ENCODE measurements around the gene TEAD1. TPM values are rescaled to one million over a fixed set of nuclear protein-coding genes. Genes with fewer than 3 reads are reported as not detected.

TEAD1 gene
- total RNA-seq, 1 experiment from 2014 or later, result 106 TPM

GRCh38 chr11:12680246-12680939 lies 6.2 kb downstream of the TEAD1 start:
- Histone ChIP-seq H3K79me2 (ENCODE audit: low read depth) (peaks cover 97% of the 10 kb centered on the region), H3K9me3 (ENCODE audit: insufficient read depth, low read depth) (no peaks in the 10 kb centered on the region), H3K27me3 (ENCODE audit: insufficient read depth, low read depth) (no peaks in the 10 kb centered on the region), H3K4me2 (peak overlapping the region; percentile 94), H3K36me3 (ENCODE audit: low read depth) (no peaks in the 10 kb centered on the region), H3F3A (ENCODE audit: insufficient read depth, low read depth) (peaks cover 28% of the 10 kb centered on the region), H4K20me1 (ENCODE audit: insufficient read depth) (no peaks in the 10 kb centered on the region), H3K4me3 (peak overlapping the region; percentile 94; the same call in 1 of the 2 replicates), H2AFZ (no peak overlapping the region), H3K4me1 (replicated peaks; ENCODE audit: insufficient read depth) (peaks cover 77% of the 10 kb centered on the region), H3K9me2 (ENCODE audit: insufficient read depth) (no peaks in the 10 kb centered on the region), H3K27ac (peak overlapping the region; percentile 61)
- ChIA-PET POLR2A (ENCODE audit: unreplicated experiment) (interaction anchor here (0.5 to 0.7 kb wide), 6 partner anchors 8 to 591 kb away, joined by 3 to 5 read pairs (median 4); no protein-coding TSS in a partner anchor), CTCF (interaction anchor here (0.6 kb wide), 1 partner anchor 48 kb away, joined by 3 read pairs; no protein-coding TSS in a partner anchor)
- no TSS peak for BruUV-seq (replicated peaks)
- TF ChIP-seq, protein P1, sequence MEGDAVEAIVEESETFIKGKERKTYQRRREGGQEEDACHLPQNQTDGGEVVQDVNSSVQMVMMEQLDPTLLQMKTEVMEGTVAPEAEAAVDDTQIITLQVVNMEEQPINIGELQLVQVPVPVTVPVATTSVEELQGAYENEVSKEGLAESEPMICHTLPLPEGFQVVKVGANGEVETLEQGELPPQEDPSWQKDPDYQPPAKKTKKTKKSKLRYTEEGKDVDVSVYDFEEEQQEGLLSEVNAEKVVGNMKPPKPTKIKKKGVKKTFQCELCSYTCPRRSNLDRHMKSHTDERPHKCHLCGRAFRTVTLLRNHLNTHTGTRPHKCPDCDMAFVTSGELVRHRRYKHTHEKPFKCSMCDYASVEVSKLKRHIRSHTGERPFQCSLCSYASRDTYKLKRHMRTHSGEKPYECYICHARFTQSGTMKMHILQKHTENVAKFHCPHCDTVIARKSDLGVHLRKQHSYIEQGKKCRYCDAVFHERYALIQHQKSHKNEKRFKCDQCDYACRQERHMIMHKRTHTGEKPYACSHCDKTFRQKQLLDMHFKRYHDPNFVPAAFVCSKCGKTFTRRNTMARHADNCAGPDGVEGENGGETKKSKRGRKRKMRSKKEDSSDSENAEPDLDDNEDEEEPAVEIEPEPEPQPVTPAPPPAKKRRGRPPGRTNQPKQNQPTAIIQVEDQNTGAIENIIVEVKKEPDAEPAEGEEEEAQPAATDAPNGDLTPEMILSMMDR (conservative IDR thresholded peaks at IDR 0.05), result no peak
- no peak for TF ChIP-seq EZH2 (IDR thresholded peaks at IDR 0.05; ENCODE audit: low read depth)
- intact Hi-C loops (cut with micrococcal nuclease; ENCODE audit: unreplicated experiment), result loop anchor here (5.0 kb wide), 1 partner anchor 122 kb away; no protein-coding TSS in a partner anchor
- DNase-seq, result peak; percentile 72 to 75

GRCh38 chr11:12680940-12681258 lies 6.7 kb downstream of the TEAD1 start:
- TF ChIP-seq, protein P1 (conservative IDR thresholded peaks at IDR 0.05), result no peak
- no peak for TF ChIP-seq EZH2 (IDR thresholded peaks at IDR 0.05; ENCODE audit: low read depth)

GRCh38 chr11:12681466-12681865 lies 7.2 kb downstream of the TEAD1 start:
- BruUV-seq (replicated peaks), result no TSS peak
- no peak overlapping the region for H3K4me2 ChIP-seq
- POLR2A ChIA-PET (ENCODE audit: unreplicated experiment), result no interaction called here

More at GRCh38 chr11:12680940-12681258, 6.7 kb downstream of the TEAD1 start:
- H4K20me1 ChIP-seq (ENCODE audit: insufficient read depth), result no peaks in the 10 kb centered on the region
- H3K4me1 ChIP-seq (replicated peaks; ENCODE audit: insufficient read depth), result peaks cover 82% of the 10 kb centered on the region
- H3K9me3 ChIP-seq (ENCODE audit: insufficient read depth, low read depth), result no peaks in the 10 kb centered on the region
- H2AFZ ChIP-seq, result no peak overlapping the region
- no TSS peak for BruUV-seq (replicated peaks)
- H3K27ac ChIP-seq, result peak overlapping the region; percentile 10; the same call in 1 of the 2 replicates
- intact Hi-C loops (cut with micrococcal nuclease; ENCODE audit: unreplicated experiment), result loop anchor here (5.0 kb wide), 1 partner anchor 121 kb away; no protein-coding TSS in a partner anchor
- H3K79me2 ChIP-seq (ENCODE audit: low read depth), result peaks cover 97% of the 10 kb centered on the region
- no peak overlapping the region for H3K4me3 ChIP-seq
- CTCF ChIA-PET, result no interaction called here
- H3K36me3 ChIP-seq (ENCODE audit: low read depth), result no peaks in the 10 kb centered on the region
- H3K27me3 ChIP-seq (ENCODE audit: insufficient read depth, low read depth), result no peaks in the 10 kb centered on the region
- peaks cover 29% of the 10 kb centered on the region for H3F3A ChIP-seq (ENCODE audit: insufficient read depth, low read depth)
- H3K4me2 ChIP-seq, result peak overlapping the region; percentile 94; the same call in 1 of the 2 replicates
- no peak for DNase-seq
- no peaks in the 10 kb centered on the region for H3K9me2 ChIP-seq (ENCODE audit: insufficient read depth)
- POLR2A ChIA-PET (ENCODE audit: unreplicated experiment), result interaction anchor here (0.6 to 0.7 kb wide), 4 partner anchors 62 to 266 kb away, joined by 3 to 5 read pairs (median 4); no protein-coding TSS in a partner anchor

More at GRCh38 chr11:12681466-12681865, 7.2 kb downstream of the TEAD1 start:
- Histone ChIP-seq H3K79me2 (ENCODE audit: low read depth) (peaks cover 97% of the 10 kb centered on the region), H2AFZ (no peak overlapping the region), H3K4me3 (no peak overlapping the region), H3K27me3 (ENCODE audit: insufficient read depth, low read depth) (no peaks in the 10 kb centered on the region), H3K4me1 (replicated peaks; ENCODE audit: insufficient read depth) (peaks cover 88% of the 10 kb centered on the region), H3F3A (ENCODE audit: insufficient read depth, low read depth) (peaks cover 29% of the 10 kb centered on the region), H3K9me2 (ENCODE audit: insufficient read depth) (no peaks in the 10 kb centered on the region), H3K27ac (no peak overlapping the region), H4K20me1 (ENCODE audit: insufficient read depth) (no peaks in the 10 kb centered on the region), H3K36me3 (ENCODE audit: low read depth) (no peaks in the 10 kb centered on the region), H3K9me3 (ENCODE audit: insufficient read depth, low read depth) (no peaks in the 10 kb centered on the region)
- DNase-seq, result no peak
- intact Hi-C loops (cut with micrococcal nuclease; ENCODE audit: unreplicated experiment), result loop anchor here (5.0 kb wide), 1 partner anchor 121 kb away; no protein-coding TSS in a partner anchor
- CTCF ChIA-PET, result no interaction called here
- no peak for TF ChIP-seq EZH2 (IDR thresholded peaks at IDR 0.05; ENCODE audit: low read depth)
- TF ChIP-seq, protein P1 (conservative IDR thresholded peaks at IDR 0.05), result no peak
